GM21717 (cell line): Measurements from ENCODE around the gene SPRYD7.
A peak's percentile ranks its signal among the peaks of the same experiment; 100 is the strongest.
"Not testable (repeated sequence)": the region's sequence is repeated elsewhere in the genome, so short reads cannot be mapped to it uniquely, and the experiment has no call there.

Experiments
- ATAC-seq: cut with Tn5 transposase; IDR thresholded peaks from one replicate; pipeline ENCODE4 v1.9.1; 2021; ENCODE audit warnings: mild to moderate bottlenecking, moderate library complexity; ENCODE audit not compliant: unreplicated experiment

SPRYD7 gene

GRCh38 chr13:49936075-49936967, at the start of gene SPRYD7:
SPRYD7 (minus strand) TSS chr13:49936340; CDS start chr13:49936235, 105 bp downstream.
- ATAC-seq = peak; percentile 99

- ATAC-seq = no peak
Measured at GRCh38 chr13:49985129-49985528, 49.0 kb upstream of the SPRYD7 start.

DNA sequence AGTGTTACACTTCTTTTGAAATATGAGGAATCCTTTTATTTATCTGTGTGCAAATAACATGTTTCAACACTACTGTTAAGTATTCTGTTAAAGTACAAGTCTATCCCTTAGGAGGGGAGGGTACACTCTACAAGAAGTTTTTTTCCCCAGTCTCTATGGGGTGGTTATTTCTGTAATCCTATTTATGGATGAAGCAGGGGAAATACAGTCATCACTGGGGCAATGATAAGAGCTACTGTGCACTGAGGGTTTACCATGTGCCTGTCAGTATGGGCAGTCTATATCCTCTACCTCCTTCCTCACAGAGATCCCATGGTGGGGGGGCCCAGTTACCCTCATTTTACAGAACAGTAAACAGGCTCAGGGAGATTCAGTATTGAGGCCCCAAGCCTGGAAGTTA, 44.1 kb upstream of the SPRYD7 start:
- no peak for ATAC-seq

DNA sequence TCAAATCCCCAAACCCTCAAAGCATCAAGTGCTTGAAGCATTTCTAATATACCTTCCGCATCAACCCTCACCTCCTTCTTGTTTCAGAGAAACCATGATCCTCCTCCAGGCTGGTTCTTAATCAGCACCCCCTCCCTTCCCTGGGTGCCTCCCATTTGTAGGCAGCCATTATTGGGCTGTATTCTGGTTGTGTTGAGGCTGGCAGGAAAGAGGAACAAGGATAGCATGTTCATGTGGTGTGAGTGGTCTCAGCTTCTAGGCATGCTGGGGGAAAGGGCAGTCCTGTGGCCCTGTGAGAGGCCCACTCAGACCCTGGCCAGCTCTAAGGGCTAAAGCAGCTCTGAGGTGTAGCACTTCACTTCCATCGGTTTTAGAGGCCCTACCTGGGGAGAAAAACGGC, 41.9 kb upstream of the SPRYD7 start:
- ATAC-seq = no peak

DNA sequence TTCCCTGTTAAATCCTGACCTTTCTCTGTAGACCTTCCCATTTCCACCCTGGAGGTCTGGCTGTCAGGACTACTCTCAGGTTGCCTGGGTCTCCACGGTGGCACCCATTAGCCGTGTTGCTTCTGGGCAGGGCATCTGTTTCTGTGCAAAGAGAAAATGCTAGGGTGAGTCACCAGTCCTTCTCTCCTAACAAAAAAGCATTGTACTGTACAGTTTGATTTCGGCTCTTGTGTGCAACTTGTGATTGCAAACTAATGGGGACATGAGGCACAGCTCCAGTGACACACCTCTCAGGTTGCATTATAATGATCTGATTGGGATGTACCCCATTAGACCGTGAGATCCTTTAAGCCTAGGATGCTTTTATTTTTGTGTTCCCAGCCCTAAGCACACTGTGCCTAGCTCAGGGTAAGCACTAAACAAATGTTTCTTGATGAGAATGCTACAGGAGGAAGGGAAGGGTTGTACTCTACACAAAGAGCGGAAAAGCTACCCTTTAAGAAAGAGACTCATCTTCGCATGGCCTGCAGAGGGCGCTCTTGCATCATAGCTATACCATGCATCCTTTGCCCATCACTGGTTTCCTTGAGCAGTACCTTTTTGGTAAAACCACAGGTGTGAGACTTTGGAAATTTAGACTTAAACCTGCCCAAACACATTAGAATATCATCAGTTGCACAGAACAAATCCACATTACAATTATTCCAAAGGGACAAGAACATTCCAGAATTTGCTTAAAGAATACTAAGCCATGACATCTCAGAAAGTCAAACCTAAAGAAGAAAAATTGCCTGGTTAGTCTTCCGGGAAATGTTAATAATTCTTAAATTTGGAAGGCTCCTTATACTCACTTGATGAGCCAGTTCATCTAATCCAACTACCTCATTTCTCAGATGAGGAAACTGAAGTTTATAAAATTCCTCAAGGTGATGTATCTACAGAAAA, 40.4 kb upstream of the SPRYD7 start:
- ATAC-seq = no peak

GRCh38 chr13:49975826-49976225, 39.7 kb upstream of the SPRYD7 start:
- ATAC-seq = no peak

DNA sequence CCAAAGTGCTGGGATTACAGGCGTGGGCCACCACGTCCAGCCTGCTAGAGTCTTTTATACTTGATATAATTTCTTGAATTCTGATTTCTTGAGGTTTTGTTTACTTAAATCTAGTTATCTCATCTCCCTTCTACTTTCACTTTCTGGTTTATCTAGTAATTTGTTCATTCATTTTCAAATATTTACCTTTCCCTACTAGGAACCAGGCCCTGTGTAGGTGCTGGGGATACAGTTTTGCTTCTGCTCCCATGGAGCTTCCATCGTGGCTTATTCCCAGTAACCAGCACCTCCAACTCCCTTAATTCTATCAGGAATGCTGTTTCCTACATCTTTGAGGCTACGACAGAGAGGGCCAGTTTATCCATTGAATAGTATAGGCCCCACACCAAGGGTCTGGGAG, 36.6 kb upstream of the SPRYD7 start:
- ATAC-seq = no peak

DNA sequence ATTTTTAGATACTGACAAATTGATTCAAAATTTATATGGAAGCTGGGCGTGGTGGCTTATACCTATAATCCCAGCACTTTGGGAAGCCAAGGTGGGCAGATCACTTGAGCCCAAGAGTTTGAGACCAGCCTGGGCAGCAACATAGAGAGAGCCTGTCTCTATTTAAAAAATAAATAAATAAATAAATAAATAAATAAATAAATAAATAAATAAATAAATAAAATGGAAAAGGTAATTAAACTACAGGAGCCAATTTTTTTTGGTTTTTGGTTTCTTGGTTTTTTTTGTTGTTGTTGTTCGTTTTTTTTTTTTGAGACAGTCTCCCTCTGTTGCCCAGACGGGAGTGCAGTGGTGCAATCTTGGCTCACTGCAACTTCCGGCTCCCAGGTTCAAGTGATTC, 31.3 kb upstream of the SPRYD7 start:
- ATAC-seq = no peak

DNA sequence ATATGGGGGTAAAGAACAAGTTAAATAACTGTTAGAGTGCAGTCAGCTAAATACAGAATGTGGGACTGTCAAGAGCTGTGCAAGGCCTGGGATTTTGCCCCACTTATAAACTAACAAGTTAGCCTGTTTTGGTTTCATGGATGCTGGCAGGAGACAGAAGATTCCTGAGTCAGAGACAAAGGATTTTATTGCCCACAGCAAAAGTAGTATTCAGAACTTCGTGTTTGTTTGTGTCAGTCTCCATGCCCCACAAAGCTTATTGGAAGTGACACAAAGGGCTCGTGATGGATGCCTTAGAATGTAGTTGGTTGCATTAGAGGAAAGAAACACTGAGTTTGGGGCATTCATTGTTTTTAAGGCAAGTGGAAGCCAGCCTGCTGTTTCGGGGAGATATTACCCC, 22.2 kb upstream of the SPRYD7 start:
- no peak for ATAC-seq

- no peak for ATAC-seq
Measured at GRCh38 chr13:49956131-49956530, 20.0 kb upstream of the SPRYD7 start.

DNA sequence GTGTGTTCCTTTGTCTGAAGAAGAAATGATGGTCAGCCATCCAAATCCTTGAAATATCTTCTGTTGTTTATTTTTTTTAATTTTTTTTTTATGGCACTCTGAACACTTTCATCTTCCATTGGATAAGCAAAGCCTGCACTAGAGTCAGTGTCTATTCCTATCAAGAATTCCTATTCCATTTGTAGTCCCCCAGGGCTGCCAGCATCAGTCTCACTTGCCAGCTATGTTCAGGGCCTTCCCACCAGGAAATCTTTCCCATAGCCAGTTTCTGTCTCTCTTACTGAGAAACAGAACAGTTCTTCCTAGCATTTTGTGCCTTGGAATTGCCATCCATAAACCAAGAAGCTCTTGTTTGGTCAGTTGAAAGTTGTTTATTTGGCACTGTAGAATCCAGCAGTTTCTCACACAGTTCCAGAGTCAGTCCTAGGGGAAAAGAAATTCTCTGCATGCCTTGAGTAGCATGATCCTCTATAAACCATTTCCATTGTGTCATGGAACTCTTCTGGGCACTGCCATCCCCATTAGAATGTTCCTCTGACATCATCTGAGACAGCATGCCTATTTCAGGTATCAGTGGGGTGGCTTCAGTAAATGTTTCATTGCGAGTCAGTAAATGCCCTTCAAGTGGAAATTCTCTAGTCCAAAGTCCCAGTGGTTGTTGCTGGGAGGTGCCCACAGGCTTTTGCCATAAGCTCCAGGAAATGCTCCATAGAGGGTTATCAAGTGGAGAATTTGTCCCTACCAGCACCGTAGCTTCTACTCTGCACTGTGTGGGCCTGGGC, 18.7 kb upstream of the SPRYD7 start:
- ATAC-seq = no peak

DNA sequence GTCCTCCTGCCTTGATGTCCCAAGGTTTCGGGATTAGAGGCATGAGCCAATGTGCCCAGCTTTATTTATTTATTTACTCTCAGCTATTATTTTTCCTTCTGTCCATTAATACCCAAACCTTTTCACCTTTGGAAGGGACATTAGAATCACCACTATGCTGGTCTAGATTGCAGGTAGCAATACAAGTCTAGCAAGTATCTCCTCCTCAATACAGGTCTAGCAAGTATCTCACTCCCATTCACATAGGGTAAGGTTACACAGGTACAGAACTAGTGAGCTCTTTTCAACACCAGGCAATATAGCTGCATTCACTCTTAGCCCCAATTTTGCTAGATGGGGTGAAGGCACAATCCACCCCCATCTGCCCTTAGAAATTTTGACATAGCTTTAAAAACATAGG, 17.4 kb upstream of the SPRYD7 start:
- no peak for ATAC-seq

DNA sequence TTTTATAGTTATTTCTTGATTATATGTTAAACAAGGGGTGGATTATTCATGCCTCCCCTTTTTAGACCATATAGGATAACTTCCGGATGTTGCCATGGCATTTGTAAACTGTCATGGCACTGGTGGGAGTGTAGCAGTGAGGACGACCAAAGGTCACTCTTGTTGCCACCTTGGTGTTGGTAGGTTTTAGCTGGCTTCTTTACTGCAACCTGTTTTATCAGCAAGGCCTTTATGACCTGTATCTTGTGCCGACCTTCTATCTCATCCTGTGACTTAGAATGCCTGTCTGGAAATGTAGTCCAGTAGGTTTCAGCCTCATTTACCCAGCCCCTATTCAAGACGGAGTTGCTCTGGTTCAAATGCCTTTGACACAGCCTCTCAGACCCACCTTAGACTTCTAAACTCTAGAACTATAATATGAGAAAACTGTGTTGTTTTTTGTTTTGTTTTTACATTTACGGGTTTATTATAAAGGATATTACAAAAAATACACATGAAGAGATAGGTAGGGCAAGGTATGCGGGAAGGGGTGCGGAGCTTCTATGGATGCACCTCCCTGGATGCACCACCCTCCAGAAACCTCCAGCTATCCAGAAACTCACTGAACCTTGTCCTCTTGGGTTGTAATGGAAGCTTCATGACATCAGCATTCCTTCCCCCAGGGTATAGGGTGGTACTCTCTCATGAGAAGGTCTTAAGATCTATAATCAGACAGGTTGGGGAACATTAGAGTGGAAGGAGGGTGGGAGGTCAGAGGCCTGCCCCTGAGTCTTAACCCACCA, 15.8 kb upstream of the SPRYD7 start:
- ATAC-seq = no peak

- not testable (repeated sequence) for ATAC-seq
Measured at GRCh38 chr13:49948777-49949270, 12.7 kb upstream of the SPRYD7 start.

- ATAC-seq = no peak
Measured at GRCh38 chr13:49939321-49939720, 3.2 kb upstream of the SPRYD7 start.

- no peak for ATAC-seq
Measured at GRCh38 chr13:49938921-49939320, 2.8 kb upstream of the SPRYD7 start.

DNA sequence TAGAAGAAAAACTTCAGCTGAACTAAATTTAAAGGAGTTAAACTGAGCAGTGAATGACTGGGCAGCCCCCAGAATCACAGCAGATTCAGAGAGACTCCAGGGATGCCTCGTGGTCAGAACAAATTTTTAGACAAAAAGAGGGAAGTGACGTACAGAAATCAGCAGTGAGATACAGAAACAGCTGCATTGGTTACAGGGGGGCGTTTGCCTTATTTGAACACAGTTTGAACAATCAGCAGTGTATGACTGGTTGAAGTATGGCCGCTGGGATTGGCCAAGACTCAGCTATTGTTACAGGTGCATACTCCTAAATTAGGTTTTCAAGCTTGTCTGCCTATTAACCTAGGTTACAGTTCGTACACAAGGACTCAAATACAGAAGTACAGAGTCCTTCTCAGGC, 2.2 kb upstream of the SPRYD7 start:
- ATAC-seq = no peak

- no peak for ATAC-seq
Measured at GRCh38 chr13:49936968-49937273, 781 bp upstream of the SPRYD7 start.

DNA sequence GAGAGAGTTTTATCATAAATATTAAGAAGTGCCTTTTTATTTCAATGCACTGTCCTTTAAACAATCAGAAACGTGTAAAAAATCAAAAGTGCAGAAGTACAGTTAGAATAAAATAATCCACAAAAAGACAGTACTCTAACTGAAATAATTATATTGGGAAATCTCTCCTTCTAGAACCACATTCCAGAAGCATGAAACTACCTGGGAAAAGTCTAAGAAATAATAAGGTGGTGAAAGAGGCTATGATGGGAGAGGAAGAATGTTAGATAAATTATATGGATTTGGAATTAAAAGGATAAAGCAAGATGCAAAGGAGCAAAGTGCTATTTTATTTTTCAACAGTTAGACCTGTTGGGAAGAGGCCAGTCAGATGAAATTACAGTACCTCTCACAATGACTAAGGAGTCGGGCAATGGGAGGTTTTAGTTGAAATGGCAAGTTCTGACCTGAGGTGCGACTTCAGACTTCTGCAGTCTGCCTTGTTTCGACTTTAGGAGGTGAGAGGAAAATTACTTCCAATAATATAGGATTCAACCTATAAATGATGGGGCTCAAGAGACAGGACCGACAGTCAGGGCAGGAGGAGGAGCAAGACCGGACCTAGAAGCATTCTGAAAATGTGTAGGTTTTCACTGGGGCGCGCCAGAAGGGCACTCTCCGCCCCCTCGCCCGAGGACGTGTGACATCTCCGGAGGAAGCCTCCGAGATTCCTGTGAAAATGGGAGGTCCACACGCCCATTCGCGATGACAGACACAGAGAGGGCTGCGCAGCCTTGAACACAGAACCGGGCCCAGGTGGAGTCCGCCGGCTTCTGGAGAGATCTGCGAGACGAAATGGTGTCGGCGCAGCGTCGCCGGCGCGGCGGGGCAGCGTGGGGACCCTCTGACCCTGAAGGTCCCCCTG, 717 bp downstream of the SPRYD7 start:
- peak; percentile 34 for ATAC-seq
